NCI-H187 (cell line): ENCODE data around the gene GBE1.

Experiments used
- DNase-seq, 2 experiments: peaks; one replicate each; lab custom pipeline; 2025; lab: John Stamatoyannopoulos, UW

The GBE1 gene

DNA sequence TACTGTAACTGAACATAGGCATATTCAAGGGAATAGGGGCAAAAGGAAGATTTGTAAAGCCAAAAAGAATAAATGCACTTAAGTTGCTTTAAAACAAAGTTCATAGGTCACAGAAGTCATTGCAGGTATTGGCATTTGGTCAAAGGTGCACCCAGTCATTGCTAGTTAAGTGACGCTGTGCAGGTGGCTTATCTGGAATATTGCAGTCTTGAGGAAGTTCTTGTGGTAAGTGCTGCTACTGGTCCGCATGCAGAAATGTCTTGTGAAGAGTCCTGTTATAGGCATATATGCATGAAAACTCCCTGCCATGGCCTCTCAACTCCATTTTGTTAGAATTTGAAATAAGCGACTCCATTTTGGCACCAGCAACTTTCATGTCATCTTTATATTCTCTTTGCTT, 293.1 kb downstream of the GBE1 start:
- no peak for DNase-seq

DNA sequence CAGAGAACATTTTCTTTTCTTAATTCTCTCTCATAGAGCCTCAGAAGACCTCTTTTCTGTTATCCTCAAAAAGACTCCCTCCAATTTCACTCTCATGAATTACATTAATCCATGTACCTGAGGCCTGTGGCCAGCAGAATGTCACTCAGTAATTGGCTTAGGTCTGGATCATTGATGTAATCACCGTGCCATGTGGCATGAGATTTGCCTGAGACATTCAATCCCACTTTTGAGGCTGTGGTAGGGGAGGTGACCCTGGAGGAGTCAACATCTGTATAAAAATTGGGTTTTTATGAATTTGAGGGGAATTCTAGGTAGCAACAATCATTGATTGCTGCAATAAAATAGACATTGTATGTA, 295.3 kb downstream of the GBE1 start:
- DNase-seq = no peak

DNA sequence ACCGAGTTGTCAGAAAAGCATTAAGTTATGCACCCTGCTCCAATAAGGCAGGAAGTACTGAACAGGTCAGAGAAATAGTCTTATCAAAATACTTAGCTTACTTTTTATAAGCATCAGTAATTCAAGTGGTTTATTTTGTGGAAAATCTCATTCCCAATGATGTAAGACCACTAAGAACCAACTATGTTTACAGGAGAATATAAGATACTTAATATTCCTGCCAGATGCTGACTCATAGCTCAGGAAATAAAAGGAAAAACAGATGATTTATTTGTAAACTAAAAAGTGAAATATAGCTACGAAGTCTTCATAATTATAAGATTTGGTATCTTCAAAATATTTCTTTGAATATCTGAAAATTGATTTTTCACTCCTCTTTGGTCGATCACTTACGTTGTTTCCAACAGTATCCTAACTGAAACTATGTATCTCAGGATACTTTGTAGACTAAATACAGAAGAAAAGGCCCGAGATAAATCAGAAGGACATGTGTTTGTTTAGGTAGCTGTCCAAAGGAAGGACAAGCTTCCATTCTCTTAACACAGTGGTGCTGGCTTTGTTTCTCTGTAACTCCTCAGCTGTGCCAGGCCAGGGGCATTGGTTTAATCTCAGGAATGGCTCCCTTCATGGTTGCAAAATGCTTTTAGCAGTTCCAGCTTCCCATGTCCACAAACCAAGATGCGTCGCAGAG, 295.8 kb downstream of the GBE1 start:
- no peak for DNase-seq

DNA sequence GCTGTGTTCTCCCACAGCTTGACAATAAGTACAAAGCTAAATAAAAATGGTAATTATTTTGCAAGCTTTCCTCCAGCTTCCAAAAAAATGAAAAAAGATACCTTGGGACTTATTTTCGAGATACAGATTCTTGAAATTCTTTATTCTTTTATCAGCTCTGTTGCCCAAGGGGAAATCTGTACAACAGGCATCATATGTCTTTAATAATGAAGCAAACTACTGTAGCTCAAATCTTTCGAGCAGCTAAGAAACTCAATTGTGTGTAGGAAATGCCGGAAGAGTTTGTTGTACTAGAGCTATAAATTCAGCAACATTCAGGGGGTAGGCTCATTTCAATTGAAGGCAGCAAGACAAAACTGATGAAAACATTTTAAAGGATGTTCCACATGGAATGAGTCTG, 297.7 kb downstream of the GBE1 start:
- DNase-seq = no peak

DNA sequence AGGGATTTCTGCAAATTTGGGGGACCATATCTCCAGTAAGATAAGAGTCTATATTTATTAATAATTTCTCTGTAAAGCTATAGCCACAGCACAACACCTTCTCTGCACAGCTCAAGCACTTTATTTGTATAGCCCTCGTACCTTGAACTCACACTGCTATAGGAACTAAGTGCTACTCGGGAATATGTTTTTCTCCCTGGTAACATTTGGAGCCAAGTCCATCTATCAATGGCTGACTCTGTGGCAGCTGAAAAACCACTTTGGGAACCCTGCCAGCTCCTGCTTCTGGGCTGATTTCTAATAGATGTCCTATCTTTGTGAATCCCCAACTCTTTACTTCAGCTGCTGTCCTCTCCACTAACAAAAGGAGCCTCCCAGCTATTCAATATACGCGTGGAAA, 298.5 kb downstream of the GBE1 start:
- no peak for DNase-seq

DNA sequence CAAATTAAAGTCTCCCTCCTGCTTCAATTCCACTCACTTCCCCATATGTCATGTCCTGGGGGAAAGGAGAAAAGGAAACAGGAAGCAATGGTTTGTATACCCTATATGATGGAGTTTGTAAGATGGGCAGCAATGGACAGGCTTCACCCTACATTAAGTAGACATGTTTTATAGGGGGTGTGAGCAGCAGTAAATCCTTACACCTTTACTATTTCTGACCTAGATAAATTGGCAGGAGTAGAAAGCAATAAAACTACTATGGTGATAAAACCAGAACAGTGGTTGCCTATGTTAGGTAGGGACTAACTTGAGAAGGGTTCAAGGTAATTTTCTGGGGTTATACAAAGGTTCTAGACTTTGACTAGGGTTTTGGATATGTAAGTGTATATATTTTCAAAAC, 301.7 kb downstream of the GBE1 start:
- no peak for DNase-seq

DNA sequence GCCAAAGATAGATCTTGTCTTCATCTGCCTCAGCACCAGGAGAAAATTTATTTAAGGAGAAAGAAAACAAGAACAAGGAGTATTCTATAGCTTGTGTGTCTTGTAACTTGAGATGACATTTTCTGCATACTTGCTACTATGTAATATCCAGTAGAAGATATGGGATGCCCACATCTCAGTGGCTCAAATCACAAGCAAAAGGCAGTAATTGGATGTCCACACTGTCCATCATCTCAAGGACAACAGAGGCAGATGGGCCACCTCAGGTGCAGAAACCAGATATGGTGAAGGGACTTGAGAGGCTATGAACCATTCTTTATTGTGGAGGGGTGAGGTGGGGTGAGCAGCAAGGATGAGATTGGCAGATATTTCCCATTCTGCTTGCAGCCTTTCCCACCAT, 309.0 kb downstream of the GBE1 start:
- DNase-seq = no peak

DNA sequence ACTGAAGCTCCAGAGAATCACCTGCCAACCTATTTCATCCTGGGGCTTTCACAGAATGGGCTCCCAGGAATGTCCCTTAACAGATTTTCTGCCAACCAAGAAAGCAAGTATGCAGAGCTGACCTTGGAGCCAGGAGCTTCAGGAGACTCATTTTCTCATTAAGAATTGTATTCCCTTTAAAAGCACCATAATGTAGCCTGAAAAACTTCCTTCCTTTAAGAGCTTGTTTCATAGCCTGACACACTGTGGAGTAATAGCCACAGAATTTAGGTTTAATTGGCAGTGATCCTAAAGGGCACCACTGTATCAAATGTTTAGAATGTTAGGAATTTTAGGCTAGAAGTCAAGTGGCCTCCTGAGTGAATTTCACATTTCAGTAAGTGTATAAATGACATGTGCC, 309.8 kb downstream of the GBE1 start:
- DNase-seq = no peak

DNA sequence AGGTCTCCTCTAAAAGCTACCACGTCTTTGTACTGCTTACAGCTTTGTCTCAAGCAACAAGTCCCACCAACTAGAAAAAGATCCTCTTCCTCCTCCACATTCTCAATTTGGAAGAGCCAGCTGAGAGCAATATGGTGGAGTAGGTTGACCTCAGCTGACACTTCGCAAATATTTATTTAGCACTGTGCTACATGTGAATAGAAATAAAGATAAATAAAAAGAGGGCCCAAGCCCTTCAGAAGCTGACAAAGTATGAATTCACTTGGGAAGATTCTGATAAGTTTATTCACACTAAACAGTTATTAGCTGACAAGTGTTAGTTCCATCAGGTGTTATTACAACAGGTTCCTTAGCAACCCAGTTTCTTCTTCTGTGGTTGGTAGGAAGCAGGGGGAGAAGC, 310.3 kb downstream of the GBE1 start:
- DNase-seq = no peak

DNA sequence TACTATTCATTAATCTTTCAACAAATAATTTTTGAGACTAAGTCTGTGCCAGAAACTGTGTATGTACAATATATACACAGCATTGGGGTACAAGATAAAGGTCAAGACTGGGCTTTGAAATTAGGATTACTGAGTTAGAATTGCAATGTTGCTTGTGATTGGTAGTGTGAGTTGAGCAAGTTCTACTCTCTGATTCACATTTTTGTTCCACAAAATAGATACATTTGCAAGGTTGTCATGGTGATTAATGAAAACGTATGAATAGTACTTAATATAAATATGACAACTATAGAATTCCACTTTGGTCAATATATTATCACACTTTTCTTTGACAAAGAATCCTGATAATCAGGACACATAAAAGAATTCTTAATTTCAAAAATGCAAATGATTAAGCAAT, 314.6 kb downstream of the GBE1 start:
- DNase-seq = no peak

DNA sequence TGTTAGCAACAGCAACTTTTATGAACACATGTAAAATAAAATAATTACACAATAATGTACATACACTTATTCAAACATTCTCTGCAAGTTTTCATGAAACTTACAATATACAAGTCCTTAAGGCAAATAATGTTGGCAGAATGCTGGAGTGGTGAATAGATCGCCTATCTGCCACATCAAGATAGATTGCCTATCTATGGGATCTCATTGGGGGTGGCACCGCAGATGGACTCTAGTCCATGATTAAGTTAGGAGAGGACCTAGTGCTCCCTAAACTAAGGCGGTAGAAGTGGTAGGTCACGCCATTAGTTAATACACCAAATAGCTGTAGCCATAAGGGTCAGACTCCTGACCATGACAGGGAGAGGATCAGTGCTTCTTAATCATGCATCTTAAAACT, 315.7 kb downstream of the GBE1 start:
- DNase-seq = no peak

DNA sequence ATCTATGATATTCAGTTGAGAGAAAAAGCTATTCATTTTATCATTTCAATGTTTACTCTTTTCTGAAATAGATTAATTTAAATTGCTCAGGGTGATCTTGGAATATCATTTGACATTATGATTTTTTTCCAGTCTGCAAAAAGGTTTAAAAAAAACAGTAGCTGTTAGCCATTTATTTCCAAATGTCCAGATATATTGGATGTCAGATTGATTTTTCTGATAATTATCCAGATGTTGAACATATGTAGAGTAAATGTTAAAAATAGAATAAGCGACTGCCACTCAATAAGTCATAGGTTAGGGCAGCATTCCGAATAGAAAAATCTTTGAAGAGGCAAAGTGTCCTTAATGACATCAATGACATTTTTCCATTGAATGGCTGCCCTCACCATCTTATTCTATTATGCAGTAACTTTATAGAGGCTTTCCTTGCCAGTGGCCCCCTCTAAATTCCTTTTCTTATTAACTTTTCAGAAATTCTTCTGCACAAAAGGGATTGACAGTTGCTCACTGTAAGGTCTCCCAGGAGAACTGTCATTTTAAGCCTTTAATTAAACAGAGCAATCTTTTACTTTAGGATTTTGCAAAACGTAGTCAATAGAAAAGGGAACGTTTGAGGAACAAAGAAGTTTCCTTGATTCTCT, 316.5 kb downstream of the GBE1 start:
- no peak for DNase-seq

DNA sequence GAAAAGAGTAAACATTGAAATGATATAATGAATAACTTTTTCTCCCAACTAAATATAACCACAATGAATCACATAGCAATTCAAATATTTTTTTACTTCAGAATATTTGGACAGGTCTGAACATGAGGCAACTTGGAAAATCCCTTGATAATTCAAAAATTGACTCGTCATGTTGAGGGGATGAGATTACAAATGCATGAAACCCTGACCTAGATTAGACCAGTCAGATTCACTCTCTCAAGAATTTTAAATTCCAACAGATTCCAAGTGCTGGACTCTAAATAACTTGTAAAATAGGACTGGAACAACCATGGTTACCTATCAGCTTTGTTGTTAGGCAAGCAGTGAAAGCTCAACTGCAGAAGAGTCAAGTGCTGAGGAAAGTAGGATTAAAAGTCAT, 317.5 kb downstream of the GBE1 start:
- no peak for DNase-seq

DNA sequence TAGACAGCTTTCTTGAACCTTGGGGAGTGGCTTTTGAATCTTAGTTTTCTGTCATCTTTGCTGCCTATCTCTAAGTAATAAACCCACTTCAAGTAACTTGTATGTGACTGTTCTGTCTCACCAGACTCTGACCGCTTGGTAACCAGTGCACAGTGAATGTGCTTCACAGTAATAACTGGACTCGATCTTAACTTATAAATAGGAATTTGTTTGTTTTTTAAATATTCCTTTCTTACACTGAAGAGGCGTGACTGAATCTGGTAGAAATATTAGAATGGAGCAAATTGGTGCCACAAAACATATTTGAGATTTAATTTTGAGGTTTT, 318.0 kb downstream of the GBE1 start:
- no peak for DNase-seq

DNA sequence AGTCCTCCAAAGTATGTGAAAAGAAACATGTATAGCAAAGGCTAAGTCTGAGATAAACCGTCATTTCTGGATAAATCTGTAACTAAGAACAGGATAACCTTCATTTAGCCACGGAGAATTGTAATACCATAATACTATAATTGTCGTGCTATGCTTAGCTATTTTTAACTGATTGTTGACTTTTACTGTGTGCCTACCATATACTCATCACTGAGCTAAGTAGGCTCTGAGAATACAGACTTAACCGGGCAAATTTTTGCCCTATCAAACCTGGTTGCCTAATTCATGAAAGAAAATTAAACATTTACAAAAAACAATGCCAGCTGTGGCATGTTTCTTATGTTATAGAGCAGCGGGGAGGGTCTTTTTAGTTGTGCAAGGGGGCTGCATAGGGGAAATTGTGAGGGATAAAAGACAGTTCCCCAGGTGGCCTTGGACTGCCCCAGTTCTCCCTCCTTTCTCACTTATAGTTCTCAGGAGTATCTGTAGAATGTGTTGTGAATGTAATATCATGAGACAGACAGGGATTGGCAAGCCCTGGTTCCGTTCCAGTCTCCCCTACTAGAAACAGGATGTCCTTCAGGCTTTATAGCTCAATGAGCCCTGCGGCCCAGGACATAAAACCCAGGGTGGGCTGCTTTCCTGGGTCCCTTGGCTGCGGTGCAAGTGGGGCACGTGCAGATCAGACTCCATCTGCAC, 318.5 kb downstream of the GBE1 start:
- DNase-seq = no peak

DNA sequence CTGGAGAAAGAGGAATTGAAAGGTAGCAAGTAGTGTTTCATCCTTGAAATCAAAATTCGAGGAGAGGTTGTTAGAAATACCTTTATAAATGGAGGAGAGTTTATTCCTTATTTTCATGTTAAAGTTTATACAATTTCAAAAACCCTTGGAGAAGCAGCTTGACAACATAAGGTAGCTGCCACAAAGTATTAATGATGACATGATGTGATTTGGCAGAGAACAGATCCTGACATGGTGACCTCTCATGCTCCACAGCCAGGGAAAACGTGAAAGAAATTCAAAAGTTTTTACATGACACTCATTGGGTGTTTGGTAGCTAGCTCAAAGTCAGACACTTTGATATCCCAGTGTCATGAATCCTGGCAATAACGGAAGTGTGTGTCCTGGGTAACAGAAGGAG, 320.8 kb downstream of the GBE1 start:
- no peak for DNase-seq
